ENCODE results near the gene MYB.
"Not testable (repeated sequence)": the region's sequence is repeated elsewhere in the genome, so short reads cannot be mapped to it uniquely, and the experiment has no call there.

MYB gene

GRCh38 chr6:135180542-135181332 lies at the start of gene MYB:
Gene MYB (plus strand): TSS chr6:135181308. CDS start chr6:135181514, 206 bp downstream.
- peak; percentile 50 for DNase-seq

GRCh38 chr6:135132776-135133175 lies 48.3 kb upstream of the MYB start:
- no peak for DNase-seq

GRCh38 chr6:135135835-135136234 lies 45.3 kb upstream of the MYB start:
- DNase-seq, result no peak

- no peak for DNase-seq
Measured at GRCh38 chr6:135137826-135138225, 43.3 kb upstream of the MYB start.

- no peak for DNase-seq
Measured at GRCh38 chr6:135141182-135141581, 39.9 kb upstream of the MYB start.

GRCh38 chr6:135141728-135142127 lies 39.4 kb upstream of the MYB start:
- no peak for DNase-seq

GRCh38 chr6:135142232-135142631 lies 38.9 kb upstream of the MYB start:
- DNase-seq, result not testable (repeated sequence)

GRCh38 chr6:135144673-135145062 lies 36.4 kb upstream of the MYB start:
- no peak for DNase-seq

- DNase-seq, result no peak
Measured at GRCh38 chr6:135145063-135145800, 35.9 kb upstream of the MYB start.

GRCh38 chr6:135146162-135146934 lies 34.8 kb upstream of the MYB start:
- DNase-seq, result no peak

- no peak for DNase-seq
Measured at GRCh38 chr6:135147637-135148592, 33.2 kb upstream of the MYB start.

GRCh38 chr6:135148889-135149288 lies 32.2 kb upstream of the MYB start:
- no peak for DNase-seq

GRCh38 chr6:135149376-135149775 lies 31.7 kb upstream of the MYB start:
- no peak for DNase-seq

- DNase-seq, result not testable (repeated sequence)
Measured at GRCh38 chr6:135150481-135150880, 30.6 kb upstream of the MYB start.

GRCh38 chr6:135154125-135154524 lies 27.0 kb upstream of the MYB start:
- not testable (repeated sequence) for DNase-seq

- no peak for DNase-seq
Measured at GRCh38 chr6:135158397-135158796, 22.7 kb upstream of the MYB start.

- DNase-seq, result no peak
Measured at GRCh38 chr6:135159531-135159930, 21.6 kb upstream of the MYB start.

GRCh38 chr6:135161411-135162395 lies 19.4 kb upstream of the MYB start:
- DNase-seq, result no peak

GRCh38 chr6:135162678-135163439 lies 18.2 kb upstream of the MYB start:
- DNase-seq, result no peak

GRCh38 chr6:135163440-135163738 lies 17.7 kb upstream of the MYB start:
- DNase-seq, result no peak
